Neural progenitor cell (in vitro differentiated cells): Measurements from ENCODE around the gene PACSIN3. TPM values are rescaled to one million over a fixed set of nuclear protein-coding genes. Genes with fewer than 3 reads are reported as not detected.

Experiments
- DNase-seq: peaks from one replicate; pipeline ENCODE4 v3.0.0-alpha.2; 2016; ENCODE audit warnings: low spot score
- H2AFZ ChIP-seq: fragments of 200-600 bp; sonication (generic); replicated peaks from 2 replicates; pipeline ENCODE4 v1.6.1; 2016; ENCODE audit warnings: antibody characterized with exemption
- H3F3A ChIP-seq: fragments of 200-600 bp; sonication (generic); 2 replicates; pipeline ENCODE4 v1.6.1; 2016; ENCODE audit warnings: antibody characterized with exemption, low read depth
- H3K27ac ChIP-seq: fragments of 200-600 bp; sonication (generic); 2 replicates; pipeline ENCODE4 v1.5.1; 2016; ENCODE audit warnings: mild to moderate bottlenecking
- H3K27me3 ChIP-seq: fragments of 200-600 bp; sonication (generic); 2 replicates; pipeline ENCODE4 v1.6.1; 2016; ENCODE audit warnings: mild to moderate bottlenecking, moderate library complexity
- H3K36me3 ChIP-seq: fragments of 200-600 bp; sonication (generic); 2 replicates; pipeline ENCODE4 v1.5.1; 2016
- H3K4me1 ChIP-seq: fragments of 200-600 bp; sonication (generic); 2 replicates; pipeline ENCODE4 v1.6.1; 2016; ENCODE audit warnings: mixed run types
- H3K4me2 ChIP-seq: fragments of 200-600 bp; sonication (generic); 2 replicates; pipeline ENCODE4 v1.6.1; 2016
- H3K4me3 ChIP-seq: fragments of 200-600 bp; sonication (generic); 2 replicates; pipeline ENCODE4 v1.5.1; 2016
- H3K79me2 ChIP-seq: fragments of 200-600 bp; sonication (generic); 2 replicates; pipeline ENCODE4 v1.6.1; 2016; ENCODE audit warnings: low read depth
- H3K9ac ChIP-seq: fragments of 200-600 bp; sonication (generic); 2 replicates; pipeline ENCODE4 v1.6.1; 2016
- H3K9me3 ChIP-seq: fragments of 200-600 bp; sonication (generic); 2 replicates; pipeline ENCODE4 v1.5.1; 2016; ENCODE audit warnings: low read depth
- H4K20me1 ChIP-seq: fragments of 200-600 bp; sonication (generic); 2 replicates; pipeline ENCODE4 v1.6.1; 2016; ENCODE audit warnings: low read depth
- H3K27ac Mint-ChIP-seq: 3 replicates; pipeline ENCODE4 v1.8.0; 2021; ENCODE audit warnings: mixed read lengths
- H3K27me3 Mint-ChIP-seq: 2 replicates; pipeline ENCODE4 v1.8.0; 2022; ENCODE audit warnings: low read depth, mild to moderate bottlenecking, inconsistent platforms, moderate library complexity, mixed read lengths; ENCODE audit not compliant: insufficient read depth
- H3K36me3 Mint-ChIP-seq: 3 replicates; pipeline ENCODE4 v1.8.0; 2021; ENCODE audit warnings: mixed read lengths
- H3K4me1 Mint-ChIP-seq: 3 replicates; pipeline ENCODE4 v1.8.0; 2021; ENCODE audit warnings: mixed read lengths
- H3K4me3 Mint-ChIP-seq: 3 replicates; pipeline ENCODE4 v1.8.0; 2021; ENCODE audit warnings: mild to moderate bottlenecking, moderate library complexity, mixed read lengths
- H3K9me3 Mint-ChIP-seq: 3 replicates; pipeline ENCODE4 v1.8.0; 2020; ENCODE audit warnings: mixed read lengths
- CTCF ChIP-seq: fragments of 200-600 bp; sonication (generic); IDR thresholded peaks from 2 replicates; pipeline ENCODE4 v1.5.1; 2017; ENCODE audit warnings: antibody characterized with exemption, mild to moderate bottlenecking
- EZH2 ChIP-seq: fragments of 200-600 bp; sonication (generic); IDR thresholded peaks from 2 replicates; pipeline ENCODE4 v1.6.1; 2017; ENCODE audit warnings: antibody characterized with exemption, mild to moderate bottlenecking, moderate library complexity
- EZH2phosphoT487 ChIP-seq: fragments of 200-600 bp; sonication (generic); IDR thresholded peaks from 2 replicates; pipeline ENCODE4 v1.6.1; 2017; ENCODE audit warnings: antibody characterized with exemption
- total RNA-seq: library from RNA; depleted of rRNA; stranded (reverse); fragments of >200 nt; gene quantifications from 2 replicates; pipeline ENCODE4 v1.2.3, GENCODE V29; 2015; ENCODE audit warnings: low replicate concordance

The PACSIN3 gene
- total RNA-seq, 1 donor from 2014 or later = 7.1 TPM

GRCh38 chr11:47157805-47158204 lies 28.4 kb downstream of the PACSIN3 start:
- Histone ChIP-seq H3K27ac (no peak overlapping the region), H2AFZ (no peak overlapping the region), H4K20me1 (peaks cover 25% of the 10 kb centered on the region), H3K9me3 (no peaks in the 10 kb centered on the region), H3F3A (peaks cover 33% of the 10 kb centered on the region), H3K79me2 (no peaks in the 10 kb centered on the region), H3K27me3 (no peaks in the 10 kb centered on the region), H3K4me2 (no peak overlapping the region), H3K4me1 (peaks cover 5% of the 10 kb centered on the region), H3K36me3 (no peaks in the 10 kb centered on the region), H3K4me3 (no peak overlapping the region), H3K9ac (no peak overlapping the region)
- Mint-ChIP-seq H3K9me3 (no peaks in the 10 kb centered on the region), H3K4me3 (no peak overlapping the region), H3K27ac (no peak overlapping the region), H3K36me3 (peaks cover 5% of the 10 kb centered on the region), H3K4me1 (peaks cover 22% of the 10 kb centered on the region), H3K27me3 (peaks cover 2% of the 10 kb centered on the region)
- no peak for DNase-seq
- TF ChIP-seq EZH2phosphoT487 (no peak), EZH2 (no peak), CTCF (no peak)

GRCh38 chr11:47156951-47157350 lies 29.3 kb downstream of the PACSIN3 start:
- Histone ChIP-seq H3K9me3 (no peaks in the 10 kb centered on the region), H3K79me2 (no peaks in the 10 kb centered on the region), H3K4me2 (no peak overlapping the region), H3K36me3 (no peaks in the 10 kb centered on the region), H3K9ac (no peak overlapping the region), H3F3A (peaks cover 33% of the 10 kb centered on the region), H2AFZ (no peak overlapping the region), H3K4me1 (peaks cover 7% of the 10 kb centered on the region), H3K4me3 (no peak overlapping the region), H4K20me1 (peaks cover 22% of the 10 kb centered on the region), H3K27ac (no peak overlapping the region), H3K27me3 (no peaks in the 10 kb centered on the region)
- H3K27me3 Mint-ChIP-seq = peaks cover 4% of the 10 kb centered on the region
- TF ChIP-seq EZH2phosphoT487 = no peak
- no peak for TF ChIP-seq EZH2
- no peak for TF ChIP-seq CTCF
- H3K27ac Mint-ChIP-seq = no peak overlapping the region
- peaks cover 27% of the 10 kb centered on the region for H3K4me1 Mint-ChIP-seq
- H3K36me3 Mint-ChIP-seq = peaks cover 4% of the 10 kb centered on the region
- no peaks in the 10 kb centered on the region for H3K9me3 Mint-ChIP-seq
- no peak overlapping the region for H3K4me3 Mint-ChIP-seq
- no peak for DNase-seq

GRCh38 chr11:47156333-47156732 lies 29.9 kb downstream of the PACSIN3 start:
- peaks cover 7% of the 10 kb centered on the region for H3K36me3 Mint-ChIP-seq
- no peak for DNase-seq
- H3K27ac Mint-ChIP-seq = no peak overlapping the region
- peaks cover 2% of the 10 kb centered on the region for H3K27me3 Mint-ChIP-seq
- peaks cover 30% of the 10 kb centered on the region for H3K4me1 Mint-ChIP-seq
- Histone ChIP-seq H3K4me3 (no peak overlapping the region), H3F3A (peaks cover 26% of the 10 kb centered on the region), H3K27me3 (no peaks in the 10 kb centered on the region), H3K36me3 (no peaks in the 10 kb centered on the region), H3K4me2 (no peak overlapping the region), H3K4me1 (peaks cover 7% of the 10 kb centered on the region), H3K79me2 (no peaks in the 10 kb centered on the region), H3K9ac (no peak overlapping the region), H4K20me1 (peaks cover 17% of the 10 kb centered on the region), H3K9me3 (no peaks in the 10 kb centered on the region), H3K27ac (no peak overlapping the region), H2AFZ (no peak overlapping the region)
- no peak overlapping the region for H3K4me3 Mint-ChIP-seq
- H3K9me3 Mint-ChIP-seq = no peaks in the 10 kb centered on the region
- TF ChIP-seq CTCF (no peak), EZH2 (no peak), EZH2phosphoT487 (no peak)
